HL-60/S4 (cell line): ENCODE results near the gene KCP.

Experiments used
- in situ Hi-C: fragments of 300-500 bp; cut with MboI; formaldehyde crosslinking; loops from 2 replicates; pipeline ENCODE4 v1.14.3; 2022; ENCODE audit warnings: low sequenced_read_pairs

The KCP gene

DNA sequence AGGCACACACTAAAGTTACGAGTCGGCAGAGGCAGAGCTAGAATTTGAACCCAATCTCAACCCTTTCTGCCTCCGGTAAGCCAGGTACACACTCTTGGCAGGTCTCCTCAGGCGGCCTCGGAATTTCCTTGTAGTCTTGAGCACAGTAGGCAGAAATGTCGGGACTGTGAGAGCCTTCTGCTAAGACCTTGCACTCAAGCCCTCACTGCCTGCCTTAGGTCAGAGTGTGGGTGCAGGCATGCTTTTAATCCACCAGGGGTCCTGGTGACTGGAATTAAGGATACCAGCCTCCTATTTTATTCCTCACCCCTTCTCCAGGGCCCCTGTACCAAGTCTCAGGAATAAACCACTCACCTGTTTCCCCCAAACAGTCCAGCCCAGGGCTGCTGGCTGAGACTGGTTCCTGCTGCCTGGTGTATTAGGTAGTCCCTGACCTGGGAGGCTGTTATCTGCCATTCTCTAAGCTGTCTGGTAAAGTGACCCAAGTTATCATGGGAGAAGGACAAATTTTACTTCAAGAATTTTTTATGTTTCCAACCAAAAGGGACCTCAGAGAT lies 47.0 kb downstream of the KCP start:
- in situ Hi-C loops: no loop called here

DNA sequence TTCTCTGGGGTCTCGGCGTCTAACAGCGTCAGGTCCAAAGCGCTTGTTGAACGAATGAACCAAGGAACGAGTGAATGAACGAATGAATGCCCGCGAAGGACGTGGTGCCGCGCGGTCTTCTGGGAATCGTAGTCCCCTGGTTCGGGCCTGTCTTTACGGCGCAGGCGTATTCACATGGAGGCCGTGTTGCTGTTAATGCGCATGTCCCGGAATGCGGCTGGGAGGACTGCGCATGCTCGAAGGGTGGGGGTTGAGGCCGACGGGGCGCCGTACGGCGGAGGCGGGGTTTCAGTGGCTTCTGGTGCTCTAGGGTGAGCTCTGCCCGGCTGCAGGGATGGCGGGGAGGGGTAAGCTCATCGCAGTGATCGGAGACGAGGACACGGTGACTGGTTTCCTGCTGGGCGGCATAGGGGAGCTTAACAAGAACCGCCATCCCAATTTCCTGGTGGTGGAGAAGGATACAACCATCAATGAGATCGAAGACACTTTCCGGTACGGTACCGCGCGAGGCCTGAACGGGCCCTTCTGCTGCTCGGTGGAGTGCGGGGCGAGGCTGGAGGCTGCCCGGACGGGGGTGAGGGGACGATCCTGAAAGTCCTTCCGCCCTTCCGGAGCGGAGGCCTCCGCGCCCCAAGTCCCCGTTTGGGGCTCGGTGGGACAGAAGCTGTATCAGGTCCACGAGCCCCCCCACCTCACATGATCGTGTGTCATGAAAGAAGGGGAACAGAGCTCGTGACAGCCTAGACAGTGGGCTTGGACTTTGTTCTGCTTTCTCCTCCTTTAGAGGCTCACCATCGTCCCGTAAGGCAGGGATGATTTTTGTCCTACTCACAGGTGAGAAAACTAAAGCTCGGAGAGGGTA lies 47.7 kb downstream of the KCP start, which contains the start of gene ATP6V1F:
Gene ATP6V1F (plus strand): TSS at position 286 of the 862 bp plus-strand sequence. CDS start 49 bp downstream, at position 335.
- in situ Hi-C loops: no loop called here

DNA sequence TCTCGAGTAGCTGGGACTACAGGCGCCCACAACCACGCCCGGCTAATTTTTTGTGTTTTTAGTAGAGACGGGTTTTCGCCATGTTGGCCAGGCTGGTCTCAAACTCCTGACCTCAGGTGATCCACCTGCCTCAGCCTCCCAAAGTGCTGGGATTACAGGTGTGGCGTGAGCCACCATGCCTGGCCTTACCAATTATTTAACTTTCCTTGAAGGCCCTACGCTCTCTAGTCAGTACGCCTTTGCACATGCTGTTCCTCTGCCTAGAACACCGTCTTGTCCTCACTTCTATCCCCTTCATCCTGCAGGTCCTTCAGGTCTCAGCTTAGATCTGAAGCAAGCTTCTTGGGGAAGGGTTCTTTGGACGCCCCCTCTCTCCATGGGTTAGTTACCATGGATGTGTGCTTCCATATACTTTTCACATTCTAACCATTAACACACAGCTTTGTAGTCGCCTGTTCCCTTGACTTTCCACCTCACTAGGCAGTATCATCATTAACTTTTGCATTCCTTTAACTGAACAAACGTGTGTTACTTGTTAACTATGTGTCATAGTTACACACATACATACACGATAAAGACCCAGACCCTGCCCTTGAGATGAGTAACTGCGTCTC lies 48.4 kb downstream of the KCP start:
- in situ Hi-C loops: no loop called here

DNA sequence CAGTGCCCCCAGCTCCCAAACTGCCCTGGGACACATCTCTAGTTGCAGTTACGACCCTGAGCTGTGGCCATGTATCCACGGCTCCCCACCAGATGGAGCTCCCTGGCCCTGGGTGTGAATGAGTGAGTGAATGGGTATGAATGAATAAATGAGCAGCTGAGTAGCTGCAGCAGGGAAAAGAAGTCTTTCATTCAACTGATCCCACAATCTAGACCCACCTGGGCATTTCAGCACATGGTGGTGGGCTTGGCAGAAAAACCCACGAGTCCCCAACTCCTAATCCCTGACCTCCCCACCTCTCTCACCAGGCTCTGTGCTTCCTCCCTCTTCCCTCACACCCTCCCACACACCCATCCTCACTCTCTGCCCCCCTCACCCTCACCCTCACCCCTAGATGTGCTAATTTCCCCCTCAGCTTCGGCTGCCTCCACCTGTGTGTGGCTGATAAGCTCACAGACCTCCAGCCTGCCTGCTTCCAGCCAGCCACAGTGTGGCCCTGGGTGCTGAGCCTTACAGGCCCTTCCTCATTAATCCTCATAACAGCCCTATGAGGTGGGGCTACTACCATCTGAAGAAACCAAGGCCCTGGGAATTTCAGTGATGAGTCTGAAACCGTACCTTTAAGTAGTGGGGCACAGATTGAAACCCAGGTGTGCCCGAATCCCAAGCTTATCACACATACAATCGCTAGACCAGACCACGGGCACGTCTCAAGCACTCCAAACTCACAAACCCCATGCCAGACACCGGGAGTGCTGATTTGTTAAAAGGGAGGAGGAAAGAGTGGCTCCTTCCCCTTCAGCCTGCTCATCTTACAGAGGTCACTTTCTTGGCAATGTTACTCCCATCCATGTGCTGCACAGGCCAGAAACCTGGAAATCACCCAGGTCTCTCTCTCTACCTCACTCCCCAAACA lies 50.1 kb downstream of the KCP start:
- in situ Hi-C loops: no loop called here

DNA sequence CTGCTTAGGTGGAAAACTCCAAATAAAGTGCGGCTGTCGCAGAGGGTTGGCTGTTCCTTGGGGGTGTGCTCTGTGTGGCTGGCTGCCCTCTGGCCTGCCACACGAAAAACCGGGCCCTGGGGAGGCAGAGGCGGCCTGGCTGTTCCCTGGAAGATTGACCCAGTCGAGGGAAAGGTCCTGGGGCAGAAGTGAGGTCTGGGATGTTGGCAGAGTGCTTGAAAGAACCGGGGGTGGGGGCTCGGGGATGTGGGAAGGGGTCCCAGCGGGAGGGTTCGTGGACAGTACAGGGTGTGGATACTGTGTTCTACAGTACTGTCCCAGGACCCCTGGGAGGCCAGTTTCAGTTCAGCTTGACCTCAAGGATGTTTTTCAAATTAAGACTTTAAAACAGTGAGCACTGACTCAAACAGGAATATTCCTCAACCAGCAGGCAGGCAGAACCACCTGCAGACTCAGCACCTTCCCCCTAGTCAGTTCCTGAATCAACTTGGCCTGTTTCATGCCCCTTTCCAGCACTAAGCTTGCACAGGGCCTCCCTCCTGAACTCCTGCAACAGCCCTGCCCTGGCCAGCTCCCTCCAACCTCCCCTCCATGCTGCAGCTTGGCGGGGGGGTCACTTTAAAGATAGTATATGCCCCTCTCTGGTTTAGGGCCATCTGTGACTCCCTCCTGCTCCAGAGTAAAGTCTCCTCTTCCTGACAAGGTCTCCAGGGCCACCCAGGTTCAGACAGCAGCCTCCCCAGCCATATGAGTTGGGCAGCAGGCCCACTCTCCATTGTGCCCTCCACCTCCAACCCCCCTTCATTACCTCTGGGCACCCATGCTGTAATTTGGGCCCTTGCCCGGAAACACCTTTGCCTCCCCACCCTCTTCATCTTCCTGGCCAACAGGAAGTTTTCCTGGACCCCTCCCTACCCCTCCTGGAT lies 51.0 kb downstream of the KCP start:
- in situ Hi-C loops: no loop called here

DNA sequence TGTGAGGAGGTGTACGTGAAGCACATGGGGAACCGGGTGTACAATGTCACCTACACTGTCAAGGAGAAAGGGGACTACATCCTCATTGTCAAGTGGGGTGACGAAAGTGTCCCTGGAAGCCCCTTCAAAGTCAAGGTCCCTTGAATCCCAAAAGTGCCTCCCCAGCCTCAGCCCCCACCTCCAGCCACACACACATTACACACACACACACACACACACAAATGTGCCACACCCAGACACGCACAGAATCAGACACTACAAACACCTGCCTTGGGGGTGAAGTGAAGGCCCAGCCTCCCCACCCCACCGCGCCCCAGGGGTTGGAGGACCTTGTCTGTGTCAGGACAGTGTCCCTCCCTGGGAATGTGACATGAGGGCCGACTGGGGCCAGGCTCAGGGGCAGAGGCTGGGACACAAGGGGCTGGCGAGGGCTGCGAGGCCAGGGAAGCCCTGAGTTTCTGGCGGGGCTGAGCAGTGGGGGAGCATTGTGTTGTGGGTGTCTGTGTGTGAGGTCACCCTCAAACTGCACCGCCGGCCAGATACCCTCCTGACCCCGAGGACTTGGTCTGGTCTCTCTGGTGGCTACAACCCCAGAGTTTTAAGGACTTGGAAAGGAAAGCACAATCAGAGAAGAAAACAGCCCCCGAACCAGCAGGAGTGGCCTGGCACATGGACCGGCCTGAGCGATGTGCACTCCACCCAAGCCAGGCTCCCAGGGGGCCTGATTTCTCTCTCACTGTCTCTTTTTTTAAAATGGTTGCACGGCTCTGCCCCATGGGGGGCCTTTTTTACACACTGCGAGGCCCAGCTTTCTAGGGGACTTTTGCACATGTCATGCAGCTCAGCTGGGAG lies 51.9 kb downstream of the KCP start:
- in situ Hi-C loops: no loop called here

DNA sequence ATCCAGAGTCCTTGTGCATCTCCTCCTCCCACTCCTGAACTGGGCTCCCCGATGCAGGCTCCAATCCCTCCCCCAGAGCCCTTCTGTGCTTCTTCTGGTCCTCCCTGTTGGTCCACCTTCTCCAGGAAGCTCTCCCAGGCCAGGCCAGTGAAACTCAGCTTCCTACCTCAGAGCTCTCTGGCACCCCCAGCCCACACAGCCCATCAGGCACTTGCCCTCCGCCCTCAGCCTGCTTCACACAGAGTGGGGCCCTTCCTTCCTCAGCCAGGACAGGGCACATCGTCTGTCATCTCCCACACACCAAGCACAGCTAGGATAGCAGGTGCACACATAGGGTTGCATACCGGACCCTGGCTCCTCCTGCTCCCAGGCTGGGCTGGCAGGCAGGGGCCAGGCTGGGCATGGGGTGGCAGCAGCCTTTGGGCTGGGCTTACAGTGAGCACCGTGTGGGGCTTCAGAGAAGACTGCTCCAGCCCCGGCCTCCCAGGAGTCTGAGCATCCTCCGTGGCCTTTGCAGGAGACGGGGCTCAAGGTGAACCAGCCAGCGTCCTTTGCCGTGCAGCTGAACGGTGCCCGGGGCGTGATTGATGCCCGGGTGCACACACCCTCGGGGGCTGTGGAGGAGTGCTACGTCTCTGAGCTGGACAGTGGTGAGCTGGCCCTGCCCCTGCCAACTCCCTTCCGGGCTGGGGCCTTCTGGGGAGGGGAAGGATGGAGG lies 54.3 kb downstream of the KCP start:
- in situ Hi-C loops: no loop called here

DNA sequence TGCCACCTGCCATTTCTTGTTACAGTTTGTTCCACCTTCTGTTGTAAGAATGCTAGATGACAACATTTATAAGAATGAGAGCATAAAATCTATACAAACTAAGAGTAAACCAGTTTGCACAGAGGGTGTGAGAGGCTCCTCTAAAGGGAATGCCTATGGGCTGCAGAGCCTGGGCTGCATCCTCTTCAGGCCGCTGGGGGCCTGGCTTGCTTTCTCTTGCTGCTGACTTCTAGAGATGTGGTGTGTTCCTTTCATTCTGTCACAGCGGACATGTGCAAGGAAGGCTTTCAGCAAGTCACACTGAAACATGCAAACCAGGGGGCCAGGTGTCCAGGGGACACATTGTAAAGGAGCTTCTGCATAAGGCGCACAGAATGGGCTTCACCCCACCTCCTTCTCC lies 55.0 kb downstream of the KCP start:
- in situ Hi-C loops: no loop called here

DNA sequence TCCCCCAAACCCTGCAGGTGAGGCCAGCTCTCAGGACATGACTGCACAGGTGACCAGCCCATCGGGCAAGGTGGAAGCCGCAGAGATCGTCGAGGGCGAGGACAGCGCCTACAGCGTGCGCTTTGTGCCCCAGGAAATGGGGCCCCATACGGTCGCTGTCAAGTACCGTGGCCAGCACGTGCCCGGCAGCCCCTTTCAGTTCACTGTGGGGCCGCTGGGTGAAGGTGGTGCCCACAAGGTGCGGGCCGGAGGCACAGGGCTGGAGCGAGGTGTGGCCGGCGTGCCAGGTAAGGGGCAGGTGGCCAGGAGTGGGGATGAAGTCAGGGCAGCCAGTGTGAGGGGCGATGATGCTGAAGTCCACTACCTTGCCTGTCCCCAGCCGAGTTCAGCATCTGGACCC lies 56.1 kb downstream of the KCP start:
- in situ Hi-C loops: no loop called here

DNA sequence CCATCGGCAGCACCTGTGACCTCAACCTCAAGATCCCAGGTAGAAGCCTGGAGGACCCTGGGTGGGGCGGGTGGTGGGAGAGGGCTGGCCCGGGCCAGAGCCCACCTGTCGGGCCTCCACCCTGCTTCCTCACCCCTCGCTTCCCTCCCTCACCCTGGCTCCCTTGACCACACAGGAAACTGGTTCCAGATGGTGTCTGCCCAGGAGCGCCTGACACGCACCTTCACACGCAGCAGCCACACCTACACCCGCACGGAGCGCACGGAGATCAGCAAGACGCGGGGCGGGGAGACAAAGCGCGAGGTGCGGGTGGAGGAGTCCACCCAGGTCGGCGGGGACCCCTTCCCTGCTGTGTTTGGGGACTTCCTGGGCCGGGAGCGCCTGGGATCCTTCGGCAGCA lies 56.7 kb downstream of the KCP start:
- in situ Hi-C loops: no loop called here

DNA sequence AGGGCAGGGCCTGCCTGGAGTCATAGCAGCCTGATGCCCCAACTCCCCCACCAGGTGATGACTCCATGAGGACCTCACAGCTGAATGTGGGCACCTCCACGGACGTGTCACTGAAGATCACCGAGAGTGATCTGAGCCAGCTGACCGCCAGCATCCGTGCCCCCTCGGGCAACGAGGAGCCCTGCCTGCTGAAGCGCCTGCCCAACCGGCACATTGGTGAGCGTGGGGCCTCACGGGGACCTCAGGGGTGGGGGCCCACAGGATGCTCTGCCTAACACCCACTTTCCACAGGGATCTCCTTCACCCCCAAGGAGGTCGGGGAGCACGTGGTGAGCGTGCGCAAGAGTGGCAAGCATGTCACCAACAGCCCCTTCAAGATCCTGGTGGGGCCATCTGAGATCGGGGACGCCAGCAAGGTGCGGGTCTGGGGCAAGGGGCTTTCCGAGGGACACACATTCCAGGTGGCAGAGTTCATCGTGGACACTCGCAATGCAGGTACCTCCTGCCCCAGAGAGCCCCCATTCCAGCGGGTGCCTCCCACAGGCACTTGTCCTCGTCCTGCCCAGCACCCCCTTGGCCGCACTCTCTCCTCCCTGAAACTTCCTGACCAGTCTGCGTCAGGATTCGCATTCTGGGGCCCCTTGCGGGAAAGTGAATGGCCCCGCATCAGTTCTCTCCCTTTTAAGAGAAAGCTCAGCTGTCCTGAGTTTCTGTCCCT lies 57.8 kb downstream of the KCP start:
- in situ Hi-C loops: no loop called here

DNA sequence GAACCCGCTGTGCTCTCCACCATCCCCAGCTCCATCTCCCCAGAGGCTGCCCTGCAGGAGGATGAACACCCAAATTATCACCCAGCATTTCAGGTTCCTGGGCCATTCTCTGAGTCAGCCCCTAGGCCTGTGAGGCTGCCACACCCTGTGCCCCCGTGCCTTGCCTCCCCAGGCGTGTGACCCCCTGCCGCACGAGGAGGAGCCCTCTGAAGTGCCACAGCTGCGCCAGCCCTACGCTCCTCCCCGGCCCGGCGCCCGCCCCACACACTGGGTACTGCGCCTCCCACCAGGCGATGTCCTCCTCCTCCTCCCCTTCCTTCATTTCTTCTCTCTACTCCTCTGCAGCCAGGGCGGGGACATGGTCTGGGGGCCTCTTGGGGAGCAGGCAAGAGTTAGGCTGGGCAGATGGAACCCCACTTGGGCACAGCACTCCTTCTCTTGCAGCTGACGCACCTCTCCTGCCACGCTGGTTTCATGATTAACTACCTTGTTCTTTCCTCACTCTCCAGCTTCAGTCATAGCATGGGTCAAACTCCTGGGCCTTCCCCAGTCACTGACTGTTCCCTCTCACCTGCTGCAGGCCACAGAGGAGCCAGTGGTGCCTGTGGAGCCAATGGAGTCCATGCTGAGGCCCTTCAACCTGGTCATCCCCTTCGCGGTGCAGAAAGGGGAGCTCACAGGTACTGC lies 60.6 kb downstream of the KCP start:
- in situ Hi-C loops: no loop called here

DNA sequence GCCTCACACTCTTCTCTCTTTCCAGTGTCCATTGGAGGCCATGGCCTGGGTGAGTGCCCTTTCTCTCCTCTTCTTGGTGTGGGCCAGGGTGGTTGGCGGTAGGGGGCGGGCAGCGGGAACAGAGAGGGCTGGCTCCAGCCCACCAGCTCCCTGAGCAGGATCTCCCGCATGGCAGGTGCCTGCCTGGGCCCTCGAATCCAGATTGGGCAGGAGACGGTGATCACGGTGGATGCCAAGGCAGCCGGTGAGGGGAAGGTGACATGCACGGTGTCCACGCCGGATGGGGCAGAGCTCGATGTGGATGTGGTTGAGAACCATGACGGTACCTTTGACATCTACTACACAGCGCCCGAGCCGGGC lies 61.4 kb downstream of the KCP start:
- in situ Hi-C loops: no loop called here

DNA sequence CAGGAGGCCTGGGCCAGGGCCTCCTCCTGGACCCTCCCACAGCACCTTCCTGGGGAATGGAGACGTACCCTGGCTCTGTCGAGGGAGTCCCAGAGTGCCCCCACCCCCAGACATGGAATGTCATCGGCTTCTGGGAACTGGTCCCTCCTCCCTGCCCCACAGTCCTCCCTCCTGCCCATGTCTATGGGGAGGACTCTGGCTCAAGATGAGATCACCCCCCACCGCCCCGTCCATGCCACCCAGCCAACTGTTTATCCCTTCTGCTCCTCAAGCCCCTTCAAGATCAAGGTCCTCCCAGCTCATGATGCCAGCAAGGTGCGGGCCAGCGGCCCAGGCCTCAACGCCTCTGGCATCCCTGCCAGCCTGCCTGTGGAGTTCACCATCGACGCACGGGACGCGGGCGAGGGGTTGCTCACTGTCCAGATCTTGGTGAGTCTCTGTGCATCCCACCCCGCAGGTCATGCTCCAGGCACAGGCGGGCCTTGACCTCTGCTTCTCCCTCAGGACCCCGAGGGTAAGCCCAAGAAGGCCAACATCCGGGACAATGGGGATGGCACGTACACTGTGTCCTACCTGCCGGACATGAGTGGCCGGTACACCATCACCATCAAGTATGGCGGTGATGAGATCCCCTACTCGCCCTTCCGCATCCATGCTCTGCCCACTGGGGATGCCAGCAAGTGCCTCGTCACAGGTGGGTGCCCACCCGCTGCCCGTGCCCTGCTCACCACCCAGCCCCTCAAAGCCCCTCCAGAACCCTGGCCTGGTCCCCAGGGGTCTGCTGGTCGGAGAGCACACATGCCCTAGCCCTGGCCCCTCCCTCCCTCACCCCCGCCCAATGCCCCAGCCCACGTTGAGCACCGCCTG lies 62.0 kb downstream of the KCP start:
- in situ Hi-C loops: no loop called here

DNA sequence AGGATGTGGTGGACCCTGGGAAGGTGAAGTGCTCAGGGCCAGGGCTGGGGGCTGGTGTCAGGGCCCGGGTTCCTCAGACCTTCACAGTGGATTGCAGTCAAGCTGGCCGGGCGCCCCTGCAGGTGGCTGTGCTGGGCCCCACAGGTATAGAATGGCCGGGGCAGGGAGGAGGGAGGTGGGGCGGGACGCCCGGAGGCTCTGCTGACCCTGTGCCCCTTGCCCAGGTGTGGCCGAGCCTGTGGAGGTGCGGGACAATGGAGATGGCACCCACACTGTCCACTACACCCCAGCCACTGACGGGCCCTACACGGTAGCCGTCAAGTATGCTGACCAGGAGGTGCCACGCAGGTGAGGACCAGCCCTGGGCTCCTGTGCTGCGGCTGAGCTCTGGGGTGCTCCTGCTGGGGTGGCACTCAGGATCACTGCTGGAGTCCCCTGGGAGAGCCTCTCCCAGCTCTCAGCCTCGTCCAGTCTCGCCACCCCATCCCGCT lies 62.7 kb downstream of the KCP start:
- in situ Hi-C loops: no loop called here

DNA sequence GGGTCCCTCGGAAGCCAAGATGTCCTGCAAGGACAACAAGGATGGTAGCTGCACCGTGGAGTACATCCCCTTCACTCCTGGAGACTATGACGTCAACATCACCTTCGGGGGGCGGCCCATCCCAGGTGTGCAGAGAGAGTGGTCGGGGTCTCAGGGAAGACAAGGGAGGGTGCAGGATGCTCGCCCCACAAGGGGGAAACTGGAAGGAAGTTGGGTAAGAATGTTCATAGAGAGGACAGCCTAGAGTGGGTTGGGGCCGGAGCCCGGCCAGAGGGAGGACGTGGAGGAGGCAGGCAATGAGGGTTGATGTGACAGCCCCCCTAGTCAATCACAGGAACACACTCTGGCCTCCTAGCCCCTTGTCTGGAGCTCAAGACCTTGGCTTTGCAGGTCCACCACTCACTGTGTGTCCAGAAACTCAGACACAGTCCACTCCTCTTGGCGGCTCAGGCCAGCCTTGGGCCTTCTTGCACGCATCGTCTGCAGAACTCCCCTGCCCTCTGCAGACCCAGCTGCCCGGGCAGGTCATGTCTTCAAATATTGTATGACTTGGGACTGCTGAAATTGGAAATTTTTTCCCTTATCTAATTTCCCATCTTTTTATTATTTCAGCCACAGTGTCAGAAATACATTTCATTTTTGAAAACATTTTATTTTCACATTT lies 63.6 kb downstream of the KCP start:
- in situ Hi-C loops: no loop called here
